Heart left ventricle (tissue), 16 donors: ENCODE data around the gene HAPLN2. TPM values are rescaled to one million over a fixed set of nuclear protein-coding genes. Genes with fewer than 3 reads are reported as not detected.

Experiments
- ATAC-seq, 4 donors: fragments of 200-7000 bp; cut with Tn5 transposase; one replicate each; pipeline ENCODE4 v1.9.1; 2020 to 2022; ENCODE audit warnings: moderate library complexity in 4 of 4, mild to moderate bottlenecking in 3 of 4, moderate number of reproducible peaks in 1 of 4
- DNase-seq, 5 donors: peaks; one replicate each; pipeline ENCODE4 v3.0.0-alpha.2; 2020
- H3K27ac ChIP-seq, 12 donors: fragments of 200-600 bp; sonication (generic) in 4 of 12; one replicate each; pipeline versions ENCODE4 v1.5.0 to v1.8.0; 2016 to 2022; ENCODE audit warnings: mild to moderate bottlenecking in 2 of 12
- H3K27me3 ChIP-seq, 9 donors: fragments of 200-600 bp; sonication (generic) in 2 of 9; one replicate each; pipeline versions ENCODE4 v1.5.1 to v1.8.0; 2016 to 2022; ENCODE audit warnings: mild to moderate bottlenecking in 3 of 9
- H3K36me3 ChIP-seq, 9 donors: fragments of 200-600 bp; sonication (generic) in 2 of 9; one replicate each; pipeline versions ENCODE4 v1.5.0 to v1.8.0; 2018 to 2022; ENCODE audit warnings: mild to moderate bottlenecking in 2 of 9
- H3K4me1 ChIP-seq, 12 donors: fragments of 200-600 bp; sonication (generic) in 4 of 12; one replicate each; pipeline versions ENCODE4 v1.5.0 to v1.8.0; 2016 to 2022; ENCODE audit warnings: mild to moderate bottlenecking in 3 of 12
- H3K4me3 ChIP-seq, 12 donors: fragments of 200-600 bp; sonication (generic) in 4 of 12; one replicate each; pipeline versions ENCODE4 v1.5.0 to v1.8.0; 2017 to 2022; ENCODE audit warnings: mild to moderate bottlenecking in 9 of 12, moderate library complexity in 4 of 12
- H3K9me3 ChIP-seq, 12 donors: fragments of 200-600 bp; sonication (generic) in 4 of 12; one replicate each; pipeline versions ENCODE4 v1.5.0 to v1.8.0; 2016 to 2022; ENCODE audit warnings: mild to moderate bottlenecking in 1 of 12
- CTCF ChIP-seq, 12 donors: fragments of 200-600 bp; sonication (generic) in 4 of 12; IDR thresholded peaks; one replicate each; pipeline versions ENCODE4 v1.5.0 to v1.8.0; 2018 to 2022; ENCODE audit warnings: antibody characterized with exemption in 12 of 12, mild to moderate bottlenecking in 5 of 12
- POLR2A ChIP-seq, 2 donors: fragments of 450-650 bp; IDR thresholded peaks; one replicate each; pipeline ENCODE4 v1.6.1; 2017; ENCODE audit warnings: antibody characterized with exemption in 2 of 2, mild to moderate bottlenecking in 2 of 2, moderate library complexity in 2 of 2
- WGBS, 4 donors: extraction: QIAGEN DNeasy Blood & Tissue Kit in 2 of 4; methylation state at CpG; one replicate each; pipeline versions ENCODE4 v1.1.5 to v1.1.7; 2013 to 2018; 5-methylcytosine and 5-hydroxymethylcytosine counted together
- intact Hi-C, 10 donors: fragments of 100-400 bp; cut with DNase I; formaldehyde crosslinking; loops; one replicate each; pipeline versions ENCODE4 v1.11.1 to v1.14.2; 2022
- polyA plus RNA-seq, 2 donors: library from polyadenylated mRNA; stranded (reverse); fragments of 200-250 nt; gene quantifications; one replicate each; pipeline ENCODE4 v1.2.3, GENCODE V29; 2013
- total RNA-seq, 9 donors: library from RNA; depleted of rRNA in 2 of 9; stranded (reverse); fragments of >200 nt in 2 of 9; fragmentation: NEBNext Ultra II Directional in 3 of 9; extraction: Animal tissue kit (Norgen Biotek cat#: 25700) in 3 of 9; gene quantifications; one replicate each; pipeline versions ENCODE4 v1.1.0 to v1.2.4, GENCODE V29; 2016 to 2023
- donor health status: ischemic (EF 13 %, LVEDD 7.1; RV severe dilation, severe dysfunction).
- donor health status: healthy with polysubstance abuse.
- donor health status: DM: no; HTN: yes; CAD: no.
- donor health status: DM: no; HTN: no; CAD: no.
- donor health status: ischemic (EF 25% LVEDD 6.9; RV normal size, moderate dysfunction).
- donor health status: ischemic (EF 25% LVEDD 5.7; RV mildly dilated, moderate dysfunction).
- donor health status: healthy.
- donor health status: DM: yes; HTN: yes; CAD: no.
- donor health status: ischemic (EF 35%, LVEDD 5.7; RV mildly dilated, moderate dysfunction).
- donor health status: nonischemic (EF 11% LVEDD 7.7; RV severe dilation, severe dysfunction).
- donor health status: DM: yes; HTN: yes; CAD: no.
- donor health status: PGD.
- donor health status: ischemic (EF 29% LVEDD 5.4; RV normal size, mild dysfunction).
- donor health status: nonischemic (EF 23%, LVEDD 6.1; RV moderate dilation, normal function).

Gene HAPLN2
- total and polyA plus RNA-seq, 11 donors: 0.52 to 3.0 (median 1.1) TPM

- no peak for DNase-seq
- H3K4me3 ChIP-seq: no peak within 1 kb of the TSS
- no peaks in the 10 kb centered on the region for H3K27me3 ChIP-seq
- no peak for TF ChIP-seq POLR2A (IDR thresholded peaks at IDR 0.05)
- TF ChIP-seq CTCF (IDR thresholded peaks at IDR 0.05): no peak
- ATAC-seq: no peak
- H3K36me3 ChIP-seq: no peaks in the 10 kb centered on the region
- 75 to 80% (median 77%) methylated on average over 5 of the region's 5 CpGs for WGBS, 4 donors
- H3K4me1 ChIP-seq: peaks cover 0 to 7% (median 0%) of the 10 kb centered on the region in 12 donors
- no peaks in the 10 kb centered on the region for H3K9me3 ChIP-seq
- intact Hi-C loops: loop anchor here in 1 of 10 donors (5.0 kb wide), 1 partner anchor 52 kb away; no protein-coding TSS in a partner anchor
- no peak within 1 kb of the TSS for H3K27ac ChIP-seq
These were observed 39.7 kb upstream of the HAPLN2 start, which contains the start of gene TTC24 for GRCh38 chr1:156579472-156579871. TTC24 (plus strand) TSS chr1:156579723; CDS start chr1:156581365, 1,642 bp downstream.

GRCh38 chr1:156581661-156582387, 37.4 kb upstream of the HAPLN2 start:
- DNase-seq (no peak), ATAC-seq (no peak)
- Histone ChIP-seq H3K4me3 (peak overlapping the region in 1 of 12 donors; percentile 26), H3K9me3 (no peaks in the 10 kb centered on the region), H3K27me3 (no peaks in the 10 kb centered on the region), H3K4me1 (peaks cover 0 to 7% (median 0%) of the 10 kb centered on the region in 12 donors), H3K36me3 (no peaks in the 10 kb centered on the region), H3K27ac (no peak overlapping the region)
- no peak for TF ChIP-seq POLR2A (IDR thresholded peaks at IDR 0.05)
- TF ChIP-seq CTCF (IDR thresholded peaks at IDR 0.05): no peak
- 69 to 83% (median 80%) methylated on average over 18 to 21 of the region's 21 CpGs for WGBS, 4 donors
- intact Hi-C loops: loop anchor here in 9 of 10 donors (2.0 to 5.0 kb wide), 5 partner anchors 70 to 75 kb away; no protein-coding TSS in a partner anchor

- no peak for DNase-seq
- intact Hi-C loops: loop anchor here in 9 of 10 donors (2.0 to 5.0 kb wide), 5 partner anchors 70 to 75 kb away; no protein-coding TSS in a partner anchor
- H3K4me3 ChIP-seq: peak overlapping the region in 1 of 12 donors; percentile 26
- H3K36me3 ChIP-seq: no peaks in the 10 kb centered on the region
- TF ChIP-seq POLR2A (IDR thresholded peaks at IDR 0.05): no peak
- TF ChIP-seq CTCF (IDR thresholded peaks at IDR 0.05): no peak
- no peaks in the 10 kb centered on the region for H3K27me3 ChIP-seq
- no peak overlapping the region for H3K27ac ChIP-seq
- ATAC-seq: no peak
- H3K9me3 ChIP-seq: no peaks in the 10 kb centered on the region
- peaks cover 0 to 7% (median 0%) of the 10 kb centered on the region in 12 donors for H3K4me1 ChIP-seq
- 77 to 82% (median 79%) methylated on average over 8 to 9 of the region's 9 CpGs for WGBS, 4 donors
These were observed 36.7 kb upstream of the HAPLN2 start for GRCh38 chr1:156582388-156583017.
